Activated CD4-positive, alpha-beta T cell treated with anti-CD3 and anti-CD28 coated beads, Interleukin-2, Interleukin-6, amounts not matched to agents 100 ng/mL and 50 ng/mL, durations not matched to agents 16 hours and 8 hours (primary cell): ENCODE results near the gene PCLAF.

Experiments
- DNase-seq: peaks from one replicate; pipeline ENCODE4 v3.0.0-alpha.2; 2020

PCLAF gene

DNA sequence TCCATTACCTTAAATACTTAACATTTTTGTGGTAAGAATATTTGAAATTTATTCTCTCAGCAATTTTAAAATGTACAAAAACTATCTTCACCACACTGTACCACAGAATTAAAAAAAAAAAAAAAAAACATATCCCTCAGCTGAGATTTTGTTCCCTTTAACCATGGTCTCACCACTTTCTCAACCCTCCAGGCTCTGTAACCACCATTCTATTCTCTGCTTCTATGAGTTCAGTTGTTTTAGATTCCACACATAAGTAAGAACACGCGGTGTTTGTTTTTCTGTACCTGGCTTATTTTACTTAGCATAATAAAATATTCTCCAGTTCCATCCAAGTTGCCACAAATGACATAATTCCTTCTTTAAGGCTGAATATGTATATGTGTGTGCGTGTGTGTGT, 66.8 kb downstream of the PCLAF start:
- DNase-seq = no peak
